Skeletal muscle cell (primary cell): Measurements from ENCODE around the gene TALDO1.
A peak's percentile ranks its signal among the peaks of the same experiment; 100 is the strongest.
"Not testable (repeated sequence)": the region's sequence is repeated elsewhere in the genome, so short reads cannot be mapped to it uniquely, and the experiment has no call there.

Experiments
- DNase-seq: peaks from one replicate; pipeline ENCODE4 v3.0.0-alpha.2; 2010; ENCODE audit warnings: low read depth
- H3K4me3 ChIP-seq: 2 replicates; pipeline ENCODE4 v1.5.1; 2011; ENCODE audit warnings: low read depth, mild to moderate bottlenecking, control low read depth, low read length, moderate library complexity

TALDO1 gene

GRCh38 chr11:728901-729491, 18.3 kb upstream of the TALDO1 start:
- DNase-seq: no peak
- H3K4me3 ChIP-seq: no peak overlapping the region

- no peak overlapping the region for H3K4me3 ChIP-seq
- DNase-seq: no peak
These were observed 17.7 kb upstream of the TALDO1 start for GRCh38 chr11:729492-730074.

DNA sequence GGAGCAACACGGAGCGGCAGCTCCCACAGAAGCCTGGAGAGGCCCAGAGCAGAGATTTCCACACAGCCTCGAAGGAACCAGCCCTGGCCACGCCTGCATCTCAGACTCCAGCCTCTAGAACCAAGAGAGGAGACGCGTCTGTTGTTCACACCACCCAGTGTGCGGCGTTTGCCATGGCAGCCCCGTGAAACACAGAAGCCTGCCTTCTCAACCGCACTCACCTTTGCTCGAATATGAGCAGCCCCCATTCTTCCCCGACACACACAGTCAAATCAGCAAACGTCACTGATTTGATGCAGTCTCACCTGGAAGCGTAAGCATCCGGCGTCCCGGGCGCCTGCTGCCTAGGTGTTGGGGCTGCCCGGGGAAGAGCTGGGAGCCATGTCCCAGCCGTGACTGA, 14.2 kb upstream of the TALDO1 start:
- no peak for DNase-seq
- H3K4me3 ChIP-seq: no peak overlapping the region

GRCh38 chr11:734541-734940, 12.7 kb upstream of the TALDO1 start:
- DNase-seq, H3K4me3 ChIP-seq: not testable (repeated sequence)

DNA sequence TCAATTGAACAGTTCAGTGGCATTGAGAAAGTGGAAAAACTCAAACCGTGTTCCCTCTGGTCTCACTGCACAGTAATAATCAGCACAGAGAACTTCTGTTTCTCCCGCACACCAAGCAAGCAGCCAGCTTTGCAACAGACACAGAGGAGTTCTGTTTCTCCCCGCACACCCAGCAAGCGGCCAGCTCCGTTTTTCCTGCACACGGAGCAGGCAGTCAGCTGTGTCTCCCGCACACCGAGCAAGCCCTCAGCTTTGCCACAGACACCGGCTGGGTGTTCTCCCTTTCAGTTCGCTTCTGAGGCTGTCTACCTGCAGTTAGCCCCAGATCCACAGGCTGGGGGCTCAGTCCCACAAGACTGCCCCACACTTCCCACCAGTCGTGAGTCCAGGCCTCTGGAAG, 9.9 kb upstream of the TALDO1 start:
- no peak overlapping the region for H3K4me3 ChIP-seq
- DNase-seq: no peak

DNA sequence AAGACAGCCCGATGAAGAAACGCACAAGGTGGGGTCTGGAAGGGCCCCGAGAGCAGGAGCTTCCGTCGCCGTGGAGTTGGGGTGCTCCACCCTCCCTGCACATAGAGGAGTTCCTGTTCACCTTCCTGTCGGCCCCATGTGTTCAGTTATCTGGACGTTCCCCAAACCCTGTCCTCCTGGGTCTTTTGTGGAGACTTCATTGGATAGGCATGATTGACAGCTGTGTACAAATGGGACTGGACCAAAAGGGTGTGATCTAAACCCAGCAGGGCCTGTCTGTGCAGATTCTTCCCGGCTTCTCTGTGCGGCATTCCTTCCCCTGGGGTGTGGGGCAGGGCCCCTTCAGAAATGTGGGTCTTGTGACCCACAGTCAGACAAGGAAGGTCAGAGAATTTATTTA, 9.4 kb upstream of the TALDO1 start:
- DNase-seq, H3K4me3 ChIP-seq: not testable (repeated sequence)

DNA sequence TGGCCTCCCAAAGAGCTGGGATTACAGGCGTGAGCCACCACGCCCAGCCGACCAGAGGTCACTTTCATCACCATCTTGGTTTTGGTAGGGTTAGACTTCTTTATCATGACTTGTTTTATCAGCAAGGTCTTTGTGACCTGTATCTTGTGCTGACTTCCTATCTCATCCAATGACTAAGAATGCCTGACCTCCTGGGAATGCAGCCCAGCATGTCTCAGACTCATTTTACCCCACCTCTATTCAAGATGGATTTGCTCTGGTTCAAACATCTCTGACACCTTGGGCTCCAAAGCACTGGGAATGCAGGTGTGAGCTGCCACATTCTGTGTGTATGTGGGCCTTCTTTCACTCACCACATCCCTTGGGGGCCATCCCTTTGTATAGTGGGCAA, 5.1 kb upstream of the TALDO1 start:
- H3K4me3 ChIP-seq: no peak overlapping the region
- no peak for DNase-seq

- DNase-seq: no peak
- no peak overlapping the region for H3K4me3 ChIP-seq
These were observed 4.6 kb upstream of the TALDO1 start for GRCh38 chr11:742571-743201.

DNA sequence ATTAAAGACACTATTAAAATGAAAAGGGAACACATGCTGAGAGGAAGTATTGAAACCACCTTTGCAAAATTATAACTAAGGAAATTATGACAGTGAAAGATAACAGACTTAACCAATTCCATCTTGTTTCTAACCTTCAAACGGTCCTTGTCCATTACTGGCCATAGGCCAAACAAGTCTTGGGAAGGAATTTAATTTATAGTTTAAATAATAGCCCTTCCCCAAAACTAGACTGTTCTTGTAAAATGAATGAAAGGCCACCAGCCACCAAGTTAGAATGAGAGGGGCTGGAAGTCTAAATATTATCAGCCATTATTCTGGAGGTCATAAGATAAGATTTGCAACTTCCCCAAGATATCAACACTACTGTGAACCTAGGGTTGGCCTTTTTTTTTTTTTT, 1.8 kb upstream of the TALDO1 start:
- no peak overlapping the region for H3K4me3 ChIP-seq
- DNase-seq: no peak

DNA sequence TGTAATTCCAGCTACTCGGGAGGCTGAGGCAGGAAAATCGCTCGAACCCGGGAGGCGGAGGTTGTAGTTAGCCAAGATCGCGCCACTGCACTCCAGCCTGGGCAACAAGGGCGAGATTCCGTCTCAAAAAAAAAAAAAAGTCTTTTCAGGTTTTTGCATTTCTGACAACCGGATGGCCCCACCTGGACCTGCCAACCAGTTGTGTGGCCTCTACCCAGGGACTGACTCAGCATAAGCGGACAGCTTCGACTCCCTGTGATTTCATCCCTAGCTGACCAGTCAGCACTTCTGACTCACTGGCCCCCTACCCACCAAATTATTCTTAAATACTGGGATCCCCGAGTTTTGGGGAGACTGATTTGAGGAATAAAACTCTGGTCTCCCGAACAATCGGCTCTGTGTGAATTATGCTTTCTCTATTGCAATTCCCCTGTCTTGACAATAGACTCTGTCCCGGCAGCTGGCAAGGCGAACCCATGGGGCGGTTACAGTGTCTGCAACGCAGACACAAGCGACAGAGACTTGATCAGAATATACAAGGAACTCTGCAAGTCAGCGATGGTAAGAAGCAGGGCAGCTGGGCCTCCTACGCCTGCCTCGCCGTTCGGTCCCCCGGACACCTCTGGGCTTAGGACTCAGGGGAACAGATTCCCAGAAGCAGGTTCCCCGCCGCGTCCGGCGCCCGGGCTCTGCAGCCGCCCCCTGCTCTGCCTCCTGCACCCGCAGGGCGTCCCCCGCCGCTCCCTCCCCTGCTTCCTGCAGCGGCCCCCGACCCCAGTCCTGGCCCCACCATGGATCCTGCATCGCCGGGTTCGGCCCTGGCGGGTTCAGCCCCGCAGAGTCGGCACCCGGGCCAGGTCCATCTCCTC, 741 bp upstream of the TALDO1 start:
- H3K4me3 ChIP-seq: peak overlapping the region; percentile 93
- DNase-seq: no peak

DNA sequence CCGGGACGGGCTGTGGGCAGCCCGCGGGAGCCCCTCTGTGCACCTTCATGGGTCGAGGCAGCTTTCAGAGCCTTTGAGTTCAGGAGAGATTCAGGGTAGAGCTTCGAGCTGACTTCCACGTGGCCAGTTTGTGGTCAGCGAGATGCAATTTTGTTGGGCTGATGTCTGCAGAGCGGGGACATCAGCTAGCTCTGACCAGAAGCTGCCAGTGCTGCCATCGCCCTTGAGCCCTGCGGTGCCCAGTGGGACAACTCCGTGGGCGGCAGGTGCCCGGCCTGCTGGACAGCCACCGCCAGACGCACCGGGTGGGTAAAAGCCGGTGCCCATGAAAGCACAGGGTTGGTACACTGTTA, 719 bp downstream of the TALDO1 start:
- H3K4me3 ChIP-seq: peak overlapping the region; percentile 93
- no peak for DNase-seq

DNA sequence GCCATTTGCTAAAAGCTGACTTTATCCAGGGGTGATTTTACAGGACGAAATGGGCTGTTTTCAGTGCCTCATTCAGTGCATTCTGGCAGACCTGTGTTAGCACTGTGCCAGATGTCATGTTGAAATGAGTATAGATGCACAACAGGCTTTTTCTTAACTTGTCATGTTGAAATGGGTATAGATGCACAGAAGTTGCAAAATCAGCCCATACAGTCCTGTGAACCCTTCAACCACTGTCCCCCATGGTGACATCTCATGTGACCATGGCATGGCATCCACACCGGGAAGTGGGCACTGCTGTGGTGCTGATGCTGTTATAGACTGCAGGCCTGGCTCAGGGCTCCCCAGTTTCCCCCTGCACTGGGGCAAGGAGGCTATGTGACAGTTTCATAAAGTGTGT, 2.5 kb downstream of the TALDO1 start:
- no peak for DNase-seq
- no peak overlapping the region for H3K4me3 ChIP-seq

GRCh38 chr11:760236-760635, 13.0 kb downstream of the TALDO1 start:
- no peak for DNase-seq
- no peak overlapping the region for H3K4me3 ChIP-seq

DNA sequence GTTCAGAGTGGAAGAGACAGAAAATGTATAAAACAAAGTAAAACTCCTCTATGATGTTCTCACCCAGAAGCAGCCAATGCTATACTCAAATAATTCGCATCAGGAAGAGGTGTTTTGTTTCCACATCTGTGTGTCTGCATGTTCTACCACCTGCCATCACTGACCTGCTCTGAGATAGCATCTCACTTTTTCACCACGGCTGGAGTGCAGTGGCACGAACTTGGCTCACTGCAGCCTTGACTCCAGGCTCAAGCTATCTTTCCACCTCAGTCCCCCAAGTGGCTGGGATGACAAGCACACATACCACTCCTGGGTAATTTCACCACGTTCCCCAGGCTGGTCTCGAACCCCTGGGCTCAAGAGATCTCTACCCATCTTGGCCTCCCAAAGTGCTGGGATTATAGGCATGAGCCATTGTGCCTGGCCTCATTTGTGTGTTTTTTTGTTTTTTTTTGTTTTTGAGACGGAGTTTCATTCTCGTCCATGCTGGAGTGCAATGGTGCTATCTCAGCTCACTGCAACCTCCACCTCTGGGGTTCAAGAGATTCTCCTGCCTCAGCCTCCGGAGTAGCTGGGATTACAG, 14.4 kb downstream of the TALDO1 start:
- no peak overlapping the region for H3K4me3 ChIP-seq
- DNase-seq: no peak

GRCh38 chr11:762421-763072, 15.3 kb downstream of the TALDO1 start:
- no peak for DNase-seq
- H3K4me3 ChIP-seq: no peak overlapping the region

- no peak overlapping the region for H3K4me3 ChIP-seq
- DNase-seq: no peak
These were observed 15.8 kb downstream of the TALDO1 start for GRCh38 chr11:763073-763463.

GRCh38 chr11:763549-764321, 16.5 kb downstream of the TALDO1 start:
- no peak overlapping the region for H3K4me3 ChIP-seq
- no peak for DNase-seq

GRCh38 chr11:764322-765024, 17.2 kb downstream of the TALDO1 start:
- H3K4me3 ChIP-seq: no peak overlapping the region

More at GRCh38 chr11:764322-765024, 17.2 kb downstream of the TALDO1 start:
- DNase-seq: no peak
